A204.1 (cell line): ENCODE measurements around the gene GPRC5D.

Experiments used
- FAIRE-seq: peaks from 2 replicates; lab custom pipeline; 2012; peaks lifted over from hg19 to GRCh38; lab: Jason Lieb, UNC

The GPRC5D gene

DNA sequence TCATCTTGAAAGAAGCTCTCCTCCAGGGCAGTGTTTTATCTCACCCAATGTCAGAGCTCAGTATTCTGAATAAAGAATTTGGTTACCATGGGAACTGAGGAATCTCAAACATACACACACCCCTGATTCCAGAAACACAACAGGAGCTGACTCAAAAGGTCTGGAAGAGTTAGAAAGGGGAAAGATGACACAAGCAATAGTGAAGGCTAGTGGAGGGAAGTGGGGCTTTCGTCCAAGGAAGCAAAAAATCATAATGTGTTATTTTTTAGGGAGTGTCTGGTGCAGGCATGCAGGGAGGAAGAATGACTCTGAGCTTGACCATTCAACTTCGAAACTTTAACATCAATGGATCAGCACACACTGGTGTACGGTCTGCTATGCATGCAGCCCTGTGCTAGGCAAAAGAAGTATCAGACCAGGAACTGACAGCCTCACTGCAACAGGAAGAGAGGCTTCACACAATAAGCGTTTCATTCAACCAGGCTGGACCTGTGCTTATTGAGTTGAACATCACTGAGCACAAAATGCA is 27.8 kb upstream of the GPRC5D start:
- FAIRE-seq: no peak

DNA sequence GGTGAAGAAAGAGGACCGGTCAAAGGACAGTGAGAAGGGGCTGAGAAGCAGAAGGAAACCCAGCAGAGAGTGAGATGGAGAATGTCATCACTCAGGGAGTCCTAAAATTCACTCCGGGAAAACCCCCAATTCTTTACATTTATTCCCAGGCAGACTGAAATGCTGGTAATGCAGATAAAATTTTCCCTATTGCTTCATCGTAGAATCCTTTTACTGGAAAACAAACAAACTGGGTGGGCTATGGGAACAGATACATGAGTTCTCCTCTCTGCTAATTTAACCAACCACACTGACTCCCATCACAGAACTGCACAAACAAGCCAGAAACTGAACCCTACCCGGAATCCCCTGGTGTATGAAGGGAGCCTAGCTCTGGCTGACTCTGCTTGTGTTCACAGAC is 27.2 kb upstream of the GPRC5D start:
- no peak for FAIRE-seq

DNA sequence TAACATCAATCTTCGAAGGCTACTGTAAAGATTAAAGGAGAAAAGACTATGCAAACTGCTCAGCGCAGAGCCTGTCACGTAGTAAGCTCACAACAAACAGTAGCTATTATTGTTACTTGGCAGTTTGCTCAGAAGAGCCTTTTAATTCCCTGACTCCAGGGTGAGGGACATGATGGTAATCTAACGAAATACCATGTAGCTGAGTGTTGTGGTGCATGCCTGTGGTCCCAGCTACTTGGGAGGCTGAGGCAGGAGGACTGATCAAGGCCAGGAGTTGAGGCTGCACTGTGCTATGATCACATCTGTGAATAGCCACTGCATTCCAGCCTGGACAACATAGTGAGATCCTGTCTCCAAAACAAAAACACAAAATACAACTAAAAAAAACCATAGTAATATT is 25.3 kb upstream of the GPRC5D start:
- no peak for FAIRE-seq

DNA sequence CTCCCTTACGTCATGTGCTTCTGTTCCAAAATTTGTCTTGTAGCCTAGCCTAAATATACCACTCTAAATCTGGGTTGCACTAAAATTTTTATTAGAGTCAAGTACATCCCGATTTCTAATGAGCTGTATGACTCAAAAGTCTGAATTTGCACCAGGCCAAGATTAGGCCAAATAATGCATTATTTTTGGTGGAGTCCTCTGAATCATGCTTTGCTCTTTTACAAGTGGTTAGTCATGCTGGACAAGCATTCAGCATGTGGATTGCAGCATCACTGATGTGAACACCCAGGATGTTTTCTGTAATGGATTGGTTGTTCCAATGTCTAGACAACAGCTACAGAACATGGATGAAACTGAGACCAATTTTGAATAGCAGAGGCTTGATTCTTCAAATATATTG is 24.4 kb upstream of the GPRC5D start:
- no peak for FAIRE-seq

DNA sequence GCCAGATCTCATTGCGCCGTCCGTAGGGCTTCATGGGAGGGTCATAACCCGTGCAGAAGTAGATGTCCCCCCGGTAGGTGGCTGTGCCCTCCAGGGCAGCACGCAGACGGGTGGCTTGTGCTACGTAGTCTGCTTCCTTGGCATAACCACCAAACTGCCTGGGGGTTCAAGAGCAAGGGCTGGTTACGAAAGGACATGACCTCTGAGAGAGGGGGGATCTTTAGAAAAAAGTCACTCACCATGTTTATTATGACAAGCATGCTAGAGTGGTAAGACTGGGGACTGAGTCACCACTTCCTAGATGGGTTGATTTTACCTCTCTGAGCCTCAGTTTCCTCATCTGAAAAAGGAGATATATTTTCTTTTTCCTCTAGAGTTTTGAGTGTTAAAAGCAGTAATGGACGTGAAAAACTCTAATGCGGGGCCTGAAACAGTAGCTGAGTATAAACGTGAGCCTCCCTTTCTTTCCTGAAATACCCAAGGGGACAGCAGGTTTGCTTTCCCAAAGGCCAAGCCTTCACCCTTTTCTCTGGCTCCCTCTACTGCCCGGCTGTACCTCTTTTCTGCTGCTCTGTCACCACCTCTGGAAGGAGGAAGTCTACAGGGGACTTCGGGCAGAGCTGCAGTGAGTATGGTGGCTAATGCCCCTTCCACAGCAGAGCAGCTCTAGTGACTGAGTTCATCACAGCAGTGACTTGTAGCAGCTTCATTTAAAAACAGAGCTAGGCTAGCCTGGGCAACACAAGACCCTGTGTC is 23.5 kb upstream of the GPRC5D start:
- FAIRE-seq: no peak

DNA sequence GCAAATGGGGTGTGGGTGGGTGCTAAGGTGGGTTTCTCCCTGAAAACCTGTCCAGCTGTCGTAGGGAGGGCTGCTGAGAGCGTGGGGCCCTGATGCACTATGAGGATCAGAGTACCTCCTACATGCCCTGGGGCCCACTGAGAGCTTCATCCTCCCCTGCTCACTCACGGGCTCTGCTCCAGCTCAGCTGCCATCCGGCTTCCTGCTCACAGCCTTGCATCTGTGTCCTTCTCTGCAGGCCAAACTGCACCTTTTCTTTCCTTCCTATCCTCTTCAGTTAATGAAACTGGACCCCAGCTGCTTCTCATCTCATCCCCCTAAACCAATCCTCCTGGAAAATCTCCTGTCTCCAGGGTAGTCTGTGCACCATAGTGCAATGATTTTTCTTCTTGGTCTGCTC is 22.2 kb upstream of the GPRC5D start:
- no peak for FAIRE-seq

DNA sequence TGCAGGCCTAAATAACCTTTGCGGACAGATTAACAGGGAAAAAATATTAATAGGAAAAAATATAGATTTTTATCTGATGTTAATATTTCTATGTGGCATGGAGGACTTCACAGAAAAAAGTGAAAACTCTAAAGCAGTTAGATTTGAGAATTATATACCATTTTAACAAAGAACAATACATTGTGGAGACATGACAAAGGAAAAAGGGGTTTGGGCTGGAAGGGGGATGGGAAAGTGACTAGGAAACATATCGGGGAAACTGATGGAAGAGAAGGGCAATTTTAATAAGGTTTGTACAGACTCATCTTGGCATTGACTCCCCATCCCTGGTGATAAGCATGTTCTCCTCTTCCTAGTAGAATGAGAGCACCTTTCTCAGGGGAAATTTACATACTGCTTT is 21.0 kb upstream of the GPRC5D start:
- no peak for FAIRE-seq

DNA sequence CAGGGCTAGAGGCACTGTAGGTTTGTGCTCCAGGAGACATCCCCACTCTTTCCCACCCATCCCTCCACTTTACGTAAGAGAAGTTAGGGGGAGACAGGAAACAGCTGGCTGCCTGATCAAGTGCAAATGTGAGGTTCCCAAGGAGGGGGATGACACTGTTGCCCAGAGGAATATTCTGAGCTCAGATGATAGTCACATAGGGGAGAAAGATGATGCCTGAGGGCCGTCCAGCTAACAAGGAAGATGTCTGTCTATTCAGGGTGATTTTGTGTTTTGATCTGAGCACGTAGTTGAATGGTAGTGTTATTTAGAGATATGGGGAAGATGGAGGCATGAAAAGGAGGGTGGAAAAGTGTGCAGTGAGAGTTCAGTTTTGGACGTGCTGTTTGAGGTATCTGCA is 13.9 kb upstream of the GPRC5D start:
- FAIRE-seq: no peak

DNA sequence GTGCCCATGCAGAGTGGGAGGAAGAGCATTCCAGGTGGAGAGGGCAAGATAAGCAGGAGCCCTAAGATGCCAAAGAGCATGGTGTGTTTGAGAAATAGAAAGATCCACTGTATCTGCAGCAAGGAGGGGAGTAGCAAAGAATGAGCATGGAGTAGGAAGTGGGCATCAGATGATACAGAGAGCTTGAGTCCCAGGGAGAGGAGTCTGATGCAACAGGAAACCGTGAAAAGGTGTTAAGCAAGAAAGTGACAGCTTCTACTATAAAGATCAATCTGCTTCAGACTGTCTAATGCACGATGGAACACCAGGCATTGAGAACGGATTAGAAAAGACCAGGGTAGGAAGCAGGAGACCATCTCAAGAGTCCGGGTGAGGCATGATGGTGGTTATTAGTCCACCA is 12.3 kb upstream of the GPRC5D start:
- no peak for FAIRE-seq

DNA sequence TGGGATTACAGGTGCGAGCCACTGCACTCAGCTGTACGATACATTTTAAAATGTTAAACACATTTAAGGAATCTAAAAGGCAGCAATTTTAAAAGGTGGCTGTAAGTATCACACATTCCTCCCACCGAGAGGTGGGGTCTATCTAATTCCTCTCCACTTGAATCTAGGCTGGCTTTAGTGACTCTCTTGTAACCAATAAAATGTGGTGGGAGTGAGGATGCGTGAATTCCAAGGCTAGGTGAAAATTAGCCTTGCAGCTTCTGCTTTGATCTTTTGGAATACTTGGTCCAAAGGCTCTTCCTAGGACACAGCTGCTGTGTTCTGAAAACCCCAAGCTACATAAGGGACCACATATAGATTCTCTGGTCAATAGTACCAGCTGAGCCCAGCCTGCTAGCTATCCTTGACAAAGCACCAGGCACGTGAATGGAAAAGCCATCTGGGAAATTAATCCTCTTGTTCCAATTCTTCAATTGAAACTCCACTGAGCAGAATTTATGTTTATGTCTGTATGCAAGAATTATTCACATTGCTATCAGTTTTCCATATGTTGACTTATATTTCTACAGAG is 8.8 kb upstream of the GPRC5D start:
- no peak for FAIRE-seq

DNA sequence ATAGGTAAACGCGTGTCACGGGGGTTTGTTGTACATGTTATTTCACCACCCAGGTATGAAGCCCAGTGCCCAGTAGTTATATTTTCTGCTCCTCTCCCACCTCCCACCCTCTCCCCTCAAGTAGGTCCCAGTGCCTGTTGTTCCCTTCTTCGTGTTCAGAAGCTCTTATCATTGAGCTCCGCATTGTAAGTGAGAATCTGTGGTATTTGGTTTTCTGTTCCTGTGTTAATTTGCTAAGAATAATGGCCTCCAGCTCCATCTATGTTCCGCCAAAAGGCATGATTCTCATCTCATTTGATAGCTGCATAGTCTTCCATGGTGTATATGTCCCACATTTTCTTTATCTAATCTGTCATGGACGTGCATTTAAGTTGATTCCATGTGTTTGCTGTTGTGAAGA is 6.9 kb upstream of the GPRC5D start:
- no peak for FAIRE-seq

DNA sequence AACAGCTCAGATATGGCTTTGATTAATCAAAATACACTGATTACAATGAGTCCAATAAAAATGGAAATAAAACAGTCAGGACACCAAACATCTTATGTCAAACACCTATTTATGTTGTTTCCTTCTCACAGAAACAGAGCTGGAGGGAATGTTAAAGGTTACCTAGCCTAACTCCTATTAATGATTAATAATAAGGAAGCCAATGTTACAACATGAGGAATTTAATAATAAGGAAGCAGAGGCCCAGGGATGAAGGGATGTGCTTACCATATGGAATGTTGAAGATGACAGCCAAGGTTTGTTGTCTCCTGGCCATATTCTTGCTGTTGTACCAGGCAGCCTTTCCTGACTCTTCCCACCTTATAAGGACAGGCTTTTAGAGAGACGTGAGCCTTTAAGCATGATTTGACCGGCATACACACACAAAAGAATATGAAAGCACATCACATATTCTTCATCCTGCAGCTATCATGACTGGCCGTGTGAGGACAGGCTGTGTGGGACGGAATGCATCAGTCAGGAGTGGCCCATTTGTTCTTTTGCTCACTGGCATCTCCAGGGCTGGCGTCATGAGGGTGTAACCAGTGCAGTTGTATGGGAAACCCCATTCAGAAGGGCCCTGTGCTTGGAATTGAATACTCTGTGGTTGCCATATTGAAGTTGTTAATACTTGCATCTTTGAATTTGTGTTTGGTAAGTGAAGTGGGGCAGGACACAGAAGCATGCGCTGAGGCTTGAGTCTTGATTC is 3.1 kb upstream of the GPRC5D start:
- FAIRE-seq: no peak

DNA sequence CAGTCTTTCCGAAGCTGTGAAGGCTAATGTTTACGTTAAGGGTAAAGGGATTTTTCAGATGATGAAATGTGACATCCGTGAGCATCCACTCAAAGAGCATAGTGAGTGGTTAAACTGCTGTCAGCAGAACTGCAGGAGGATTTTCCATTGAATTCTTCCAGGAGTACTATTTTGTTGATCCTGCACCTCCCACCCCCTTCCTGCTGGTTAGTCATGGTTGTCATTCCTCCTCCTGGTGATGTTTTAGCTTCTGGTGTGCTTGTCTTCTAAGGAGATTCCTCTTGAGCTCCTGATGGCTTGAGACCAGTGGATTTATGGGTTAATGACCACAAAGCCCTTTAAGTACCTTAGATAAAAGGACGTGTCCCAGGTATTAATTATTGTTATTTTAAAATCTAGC is 2.4 kb upstream of the GPRC5D start:
- no peak for FAIRE-seq

DNA sequence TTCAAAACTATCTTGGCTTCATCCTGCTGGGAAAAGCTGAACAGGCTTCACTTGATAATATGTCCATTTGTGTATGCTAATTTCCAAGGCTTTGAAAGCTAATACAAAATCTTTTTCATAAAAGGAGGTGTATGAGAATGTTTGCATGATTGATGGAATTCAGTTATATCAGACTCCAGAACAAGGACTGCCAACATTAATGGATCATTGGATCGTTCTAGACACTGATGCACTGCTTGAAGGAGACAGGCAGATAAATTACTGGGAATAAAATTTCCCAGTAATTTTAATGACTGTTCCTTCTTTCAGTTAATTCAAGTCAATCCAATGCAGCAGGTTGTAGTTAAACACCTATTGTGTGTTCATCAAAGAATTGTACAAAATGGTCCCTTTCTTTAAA is 466 bp downstream of the GPRC5D start:
- FAIRE-seq: no peak

DNA sequence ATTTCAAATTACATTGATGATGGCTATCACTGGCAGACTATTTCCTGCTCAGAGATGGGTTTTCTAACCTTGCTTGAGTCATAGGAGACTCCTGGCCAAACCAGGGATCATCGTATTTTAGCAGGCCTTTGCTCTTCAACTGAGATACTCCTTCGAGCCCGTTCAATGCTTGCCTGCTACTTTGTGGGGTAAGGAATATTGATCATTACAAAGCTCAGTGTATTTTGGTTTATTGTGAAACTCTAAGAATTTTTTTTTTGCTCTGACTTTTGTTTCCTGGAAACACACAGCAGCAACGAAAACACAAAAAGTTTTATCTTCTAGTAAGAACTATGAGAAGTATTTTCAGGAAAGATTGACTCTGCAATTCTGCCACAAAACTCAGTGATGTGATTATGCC is 4.1 kb downstream of the GPRC5D start:
- no peak for FAIRE-seq

DNA sequence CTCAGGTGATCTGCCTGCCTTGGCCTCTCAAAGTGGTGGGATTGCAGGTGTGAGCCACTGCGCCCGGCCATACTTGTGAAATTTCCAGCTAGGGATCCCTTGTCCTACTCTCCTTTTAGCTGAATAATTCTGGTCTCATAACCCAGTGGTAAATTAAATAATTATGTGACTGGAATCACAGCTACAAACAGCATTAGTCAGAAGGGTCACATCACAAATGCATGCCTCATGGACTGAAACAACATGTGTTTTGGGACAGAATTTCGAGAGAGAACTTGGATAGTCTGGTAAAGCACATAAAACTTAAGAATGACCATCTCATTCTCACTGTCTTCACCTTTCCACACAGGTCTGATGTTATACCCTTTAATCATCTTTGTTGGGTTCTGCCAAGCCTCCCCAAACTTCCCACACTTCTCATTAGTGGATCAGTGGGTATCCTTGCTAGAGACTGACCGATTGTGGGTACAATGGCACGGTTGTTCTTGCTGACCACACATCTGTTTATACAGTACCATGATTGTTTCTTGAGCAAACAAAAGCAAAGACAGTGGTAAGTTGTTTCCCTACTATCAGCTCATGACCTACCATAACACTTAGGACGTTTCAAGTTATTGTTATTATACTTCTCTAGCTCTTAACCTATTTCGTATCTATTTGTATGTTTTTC is 5.1 kb downstream of the GPRC5D start:
- no peak for FAIRE-seq

DNA sequence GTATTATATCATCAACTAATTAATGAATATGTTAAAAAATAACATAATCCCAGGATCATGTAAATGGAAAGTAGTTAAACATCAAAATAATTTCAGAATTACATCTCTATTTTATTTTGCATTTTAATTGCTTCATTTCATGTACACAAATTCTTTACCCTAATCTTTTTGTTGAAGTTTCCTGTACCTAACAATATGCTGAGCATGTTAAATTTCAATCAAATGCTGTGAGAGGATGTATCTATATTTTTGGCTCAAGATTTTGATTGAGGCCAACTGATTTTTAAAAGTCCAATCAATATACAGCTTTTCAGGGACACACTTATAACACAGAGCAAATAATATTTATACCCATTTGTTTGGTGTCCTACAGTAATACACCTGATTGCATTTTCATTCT is 6.4 kb downstream of the GPRC5D start:
- no peak for FAIRE-seq

DNA sequence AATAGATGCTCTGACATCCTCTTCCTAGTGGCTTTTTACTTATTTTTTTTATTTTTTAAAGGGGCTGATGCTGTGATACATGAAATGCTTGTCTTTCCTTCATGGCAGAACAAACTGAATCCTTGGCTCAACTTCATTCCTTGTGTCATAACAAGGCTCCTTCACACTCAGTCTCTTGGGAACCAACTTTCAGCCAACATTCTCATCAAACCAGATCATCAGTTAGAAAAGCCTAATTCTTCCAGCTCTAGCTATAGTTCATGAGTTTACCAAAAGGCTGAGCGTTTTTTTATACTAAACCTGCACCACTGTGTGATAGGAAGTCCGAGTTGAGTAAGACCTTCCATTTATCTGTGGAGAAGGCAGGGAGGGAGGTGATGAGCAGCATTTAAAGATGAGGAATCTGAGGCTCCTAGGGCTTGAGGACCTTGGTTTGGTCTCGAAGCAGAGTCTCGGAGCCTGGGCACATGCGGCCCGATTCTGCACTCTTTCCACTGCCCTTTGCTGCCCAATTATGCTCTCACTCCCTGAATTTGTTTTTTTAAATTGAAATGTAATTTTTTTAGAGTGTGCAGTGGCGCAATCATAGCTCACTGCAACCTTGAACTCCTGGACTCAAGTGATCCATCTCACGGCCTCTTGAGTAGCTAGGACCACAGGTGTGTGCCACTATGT is 8.2 kb downstream of the GPRC5D start:
- FAIRE-seq: no peak

DNA sequence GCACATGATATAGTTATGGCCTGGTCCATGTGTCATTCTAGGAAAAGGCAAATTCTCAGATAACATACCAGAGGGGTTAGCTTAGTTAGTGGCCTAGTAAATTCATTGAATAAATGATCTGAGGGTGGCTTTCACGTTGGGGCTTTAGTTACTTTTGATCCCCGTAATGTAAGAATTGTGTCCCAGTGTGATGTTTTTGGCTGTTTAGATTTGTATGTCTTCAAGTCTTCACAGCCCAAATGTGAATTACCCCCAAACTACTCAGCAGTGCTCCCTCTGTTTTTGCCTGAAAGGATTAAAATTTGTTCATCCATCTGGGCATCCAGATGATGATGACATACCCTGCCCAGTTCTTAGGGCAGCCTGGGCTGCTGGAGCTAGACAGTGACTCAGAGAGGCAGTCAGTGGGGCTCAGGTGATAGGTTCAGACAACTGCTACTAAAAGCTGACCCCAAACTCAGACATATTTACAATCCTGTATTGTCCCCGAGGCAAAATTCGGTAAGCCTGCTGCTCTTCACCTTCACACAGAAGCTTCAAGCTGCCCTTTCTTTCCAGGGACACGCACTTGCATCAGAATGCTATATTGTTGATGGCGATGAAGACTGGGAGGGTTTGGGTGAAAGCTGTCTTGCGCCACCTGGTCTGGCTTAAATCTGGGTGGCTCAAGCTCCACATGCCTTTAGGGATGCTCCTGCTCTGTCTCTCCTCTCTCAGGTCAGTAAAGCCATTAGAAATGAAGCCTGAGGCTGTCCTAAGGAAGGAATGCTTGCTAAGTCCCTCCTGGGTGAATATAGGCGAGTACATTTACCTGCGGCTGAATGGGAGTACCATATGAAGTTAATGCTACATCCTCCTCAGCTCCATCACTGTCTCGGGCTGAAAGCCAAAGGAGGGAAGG is 10.3 kb downstream of the GPRC5D start:
- no peak for FAIRE-seq

DNA sequence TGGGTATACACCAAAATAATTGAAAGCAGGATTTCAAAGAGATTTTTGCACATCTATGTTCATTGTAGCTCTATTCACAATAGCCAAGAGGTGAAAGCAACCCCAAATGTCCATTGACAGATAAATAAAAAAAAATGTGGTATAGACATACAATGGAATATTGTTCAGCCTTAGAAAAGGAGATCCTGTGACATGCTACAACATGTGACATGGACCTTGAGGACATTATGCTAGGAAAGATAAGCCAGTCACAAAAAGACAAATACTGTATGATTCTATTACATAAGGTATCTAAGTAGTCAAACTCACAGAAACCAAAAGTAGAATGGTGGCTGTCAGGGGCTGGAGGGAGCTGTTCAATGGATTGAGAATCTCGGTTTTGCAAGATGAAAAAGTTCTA is 12.1 kb downstream of the GPRC5D start:
- no peak for FAIRE-seq

DNA sequence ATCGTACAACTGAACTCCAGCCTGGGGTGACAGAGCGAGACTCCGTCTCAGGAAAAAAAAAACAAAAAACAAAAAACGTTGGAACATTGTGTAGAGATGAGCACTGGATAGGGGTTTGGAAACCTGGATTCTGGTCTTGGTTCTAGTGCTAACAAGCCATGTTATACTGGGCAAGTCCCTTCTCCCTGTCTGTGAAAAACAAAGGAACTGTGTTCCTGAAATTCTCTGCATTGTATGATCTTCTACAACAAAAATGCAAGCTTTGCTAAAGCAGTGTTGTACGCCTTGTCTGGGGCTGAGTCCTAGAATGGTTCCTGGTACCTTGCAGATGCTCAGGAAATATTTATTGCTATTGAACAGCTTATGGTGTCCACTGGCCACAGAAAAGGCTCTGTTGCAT is 13.4 kb downstream of the GPRC5D start:
- no peak for FAIRE-seq
